CD4-positive, alpha-beta T cell treated with Interleukin-2 at 100 ng/mL for 4 hours (primary cell): ENCODE results near the gene AK5.
"Not testable (repeated sequence)": the region's sequence is repeated elsewhere in the genome, so short reads cannot be mapped to it uniquely, and the experiment has no call there.

ENCODE experiments used
- DNase-seq: peaks from one replicate; pipeline ENCODE4 v3.0.0-alpha.2; 2020; ENCODE audit warnings: low spot score

Gene AK5

GRCh38 chr1:77499466-77499865 is 217.6 kb downstream of the AK5 start:
- no peak for DNase-seq

DNA sequence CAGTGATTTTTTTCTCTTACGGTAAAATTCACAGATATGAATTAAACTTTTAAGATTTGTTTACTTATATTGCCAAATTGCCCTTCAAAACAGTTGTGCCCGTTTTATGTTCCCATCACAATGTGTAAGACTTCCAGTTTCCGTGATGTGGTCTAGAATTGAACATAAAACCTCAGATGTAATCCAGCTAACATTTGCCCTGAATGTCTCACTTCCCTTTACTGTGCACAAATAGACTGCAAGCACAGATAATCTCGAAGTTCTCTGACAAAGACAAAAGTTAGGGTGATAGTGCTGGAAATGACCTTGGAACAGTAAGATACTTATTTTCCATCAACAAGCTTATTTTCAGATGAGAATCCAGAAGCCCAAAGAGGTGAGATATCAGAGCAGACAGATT is 223.2 kb downstream of the AK5 start:
- DNase-seq = no peak

- DNase-seq = no peak
These were observed 225.0 kb downstream of the AK5 start for GRCh38 chr1:77506771-77507170.

DNA sequence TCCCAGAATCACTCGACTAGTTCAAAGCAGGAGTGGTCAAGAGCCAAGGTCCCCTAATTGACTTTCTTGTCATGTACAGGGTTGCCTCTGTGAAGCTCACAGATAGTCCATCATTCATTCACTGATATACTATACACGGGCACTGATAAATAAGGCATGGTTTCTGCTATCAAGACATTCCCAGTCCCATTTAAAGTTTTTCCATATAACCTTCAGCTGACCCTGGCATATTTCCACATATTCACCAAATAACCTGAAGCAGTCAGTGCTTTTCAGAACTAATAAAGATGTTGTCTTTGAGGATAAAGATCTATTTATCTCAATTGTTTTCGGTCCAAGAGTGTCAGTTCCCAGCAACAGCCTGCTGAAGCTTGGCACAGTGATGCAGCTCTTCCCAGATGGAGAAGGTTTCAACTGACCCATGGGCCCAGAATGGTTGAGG is 227.3 kb downstream of the AK5 start:
- no peak for DNase-seq

DNA sequence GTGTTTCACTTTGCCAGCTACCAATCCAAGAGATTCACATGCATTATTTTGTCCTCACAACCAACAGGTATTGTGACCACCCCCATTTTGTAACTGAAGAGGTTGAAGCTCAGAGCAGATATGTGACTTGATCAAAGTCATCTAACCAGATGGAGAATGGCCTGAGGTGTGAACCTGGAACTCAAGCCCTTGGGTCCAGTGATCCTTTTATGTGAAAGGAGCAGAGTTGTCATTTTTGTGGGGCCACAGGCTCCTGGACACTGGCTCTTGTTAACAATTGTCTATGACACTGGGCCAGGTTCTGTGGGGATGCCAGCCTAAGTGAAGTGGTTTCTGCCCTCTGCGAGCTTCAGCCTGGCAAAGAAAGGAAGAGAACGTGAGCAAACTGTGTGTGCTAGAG is 228.1 kb downstream of the AK5 start:
- DNase-seq = no peak

GRCh38 chr1:77511440-77511840 is 229.6 kb downstream of the AK5 start:
- DNase-seq = no peak

- not testable (repeated sequence) for DNase-seq
These were observed 230.8 kb downstream of the AK5 start for GRCh38 chr1:77512650-77513049.

DNA sequence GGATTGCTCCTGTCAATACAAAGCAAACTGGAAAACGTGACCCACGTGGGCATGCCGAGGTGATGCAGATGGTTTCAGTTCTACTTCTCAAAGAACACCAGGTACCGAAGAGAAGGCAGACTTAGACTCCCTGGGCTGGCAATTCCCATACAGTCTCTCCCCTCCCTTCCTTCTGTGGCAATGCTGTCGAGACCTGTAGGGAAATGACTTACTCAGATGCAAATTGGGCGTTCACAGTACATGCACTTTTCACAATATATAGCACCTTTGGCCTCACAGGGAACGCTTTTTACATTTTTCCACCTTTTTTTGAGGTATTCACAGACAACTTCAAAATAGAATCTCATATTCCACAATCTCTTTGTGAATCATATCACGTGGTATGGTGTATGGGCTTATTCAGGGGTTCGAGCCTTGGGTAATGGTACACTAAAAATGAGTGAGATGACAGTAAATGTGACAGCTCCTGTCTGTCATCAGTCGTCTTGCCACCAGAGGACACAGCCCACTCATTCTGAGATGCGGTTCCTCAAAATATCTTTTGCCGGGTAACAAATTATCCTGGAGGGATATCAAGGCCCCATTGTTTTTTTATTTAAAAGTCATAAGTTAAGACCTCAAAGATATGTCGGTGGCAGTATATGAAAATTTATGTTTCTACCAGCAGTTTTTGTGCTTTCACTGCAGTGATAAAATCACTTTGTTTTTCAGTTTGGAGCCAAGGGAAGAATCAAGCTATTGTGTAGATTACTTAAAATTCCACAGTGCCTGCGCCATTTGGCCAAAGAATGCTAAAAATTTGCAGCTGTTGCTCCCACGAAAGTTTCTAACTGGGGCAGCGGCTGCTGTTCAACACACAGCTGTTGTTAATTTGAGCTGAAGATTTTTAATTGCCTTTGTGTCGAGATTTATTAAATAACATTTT is 232.3 kb downstream of the AK5 start:
- DNase-seq = no peak

DNA sequence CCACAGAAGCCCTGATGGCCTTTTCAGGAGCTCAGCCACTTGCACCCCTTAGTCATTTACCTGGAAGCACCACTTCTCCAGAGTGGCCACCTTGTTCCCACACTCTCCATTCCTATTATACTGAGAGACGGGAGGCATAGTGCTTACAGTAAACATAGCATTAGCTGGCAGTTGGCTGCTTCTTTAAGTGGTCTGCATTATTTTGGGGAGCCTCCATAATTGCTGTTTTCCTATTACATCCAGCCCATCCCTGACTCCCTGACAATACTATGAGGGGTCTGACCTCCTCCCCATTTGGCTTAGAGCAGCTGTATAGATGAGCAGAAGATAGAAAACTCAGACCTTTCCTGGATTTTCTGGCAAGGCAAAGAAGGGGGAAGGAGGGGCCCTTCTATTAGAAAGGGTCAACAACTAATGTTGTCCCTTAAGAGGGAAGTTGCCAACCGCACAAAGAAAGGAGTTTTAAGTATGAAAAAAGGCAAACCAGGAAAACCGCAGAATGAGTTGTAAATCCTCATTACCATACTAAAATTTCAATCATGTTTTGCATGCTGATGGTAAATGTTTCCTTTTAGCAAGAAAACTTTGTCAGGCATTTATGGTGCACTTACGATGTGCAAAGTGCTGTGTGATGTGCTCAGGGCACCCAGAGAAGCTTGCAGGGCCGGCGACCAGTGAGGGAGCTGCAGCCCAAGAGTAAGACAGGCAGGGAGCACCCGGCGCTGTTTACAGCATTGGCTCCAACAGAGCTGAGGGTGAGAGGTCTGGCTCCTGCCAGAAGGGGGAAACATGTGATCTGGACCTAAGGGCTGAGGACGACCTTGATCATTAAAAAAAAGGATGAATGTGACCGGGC is 233.3 kb downstream of the AK5 start:
- DNase-seq = no peak

- no peak for DNase-seq
These were observed 234.3 kb downstream of the AK5 start for GRCh38 chr1:77516106-77516505.

DNA sequence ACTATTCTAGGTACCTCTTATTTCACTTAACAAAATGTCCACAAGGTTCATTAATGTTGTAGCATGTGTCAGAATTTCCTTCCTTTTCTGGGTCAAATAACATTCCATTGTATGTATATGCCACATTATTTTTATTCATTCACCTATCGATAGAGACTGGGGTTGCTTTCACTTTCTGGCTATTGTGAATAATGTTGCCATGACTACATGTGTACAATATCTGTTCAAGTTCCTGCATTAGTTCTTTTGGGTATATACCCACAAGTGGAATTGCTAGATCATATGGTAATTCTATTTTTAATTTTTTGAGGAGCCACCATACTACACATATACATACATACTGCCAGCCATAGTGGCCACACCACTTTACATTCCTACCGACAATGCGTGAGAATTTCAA is 242.2 kb downstream of the AK5 start:
- no peak for DNase-seq

DNA sequence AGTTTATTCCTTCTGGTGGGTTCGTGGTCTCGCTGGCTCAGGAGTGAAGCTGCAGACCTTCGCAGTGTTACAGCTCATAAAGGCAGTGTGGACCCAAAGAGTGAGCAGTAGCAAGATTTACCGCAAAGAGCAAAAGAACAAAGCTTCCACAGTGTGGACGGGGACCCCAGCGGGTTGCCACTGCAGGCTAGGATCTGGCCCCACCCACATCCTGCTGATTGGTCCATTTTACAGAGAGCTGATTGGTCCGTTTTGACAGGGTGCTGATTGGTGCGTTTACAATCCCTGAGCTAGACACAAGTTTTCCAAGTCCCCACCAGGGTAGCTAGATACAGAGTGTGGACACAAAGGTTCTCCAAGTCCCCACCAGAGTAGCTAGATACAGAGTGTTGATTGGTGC is 249.3 kb downstream of the AK5 start:
- DNase-seq = not testable (repeated sequence)

- not testable (repeated sequence) for DNase-seq
These were observed 249.9 kb downstream of the AK5 start for GRCh38 chr1:77531596-77532280.

DNA sequence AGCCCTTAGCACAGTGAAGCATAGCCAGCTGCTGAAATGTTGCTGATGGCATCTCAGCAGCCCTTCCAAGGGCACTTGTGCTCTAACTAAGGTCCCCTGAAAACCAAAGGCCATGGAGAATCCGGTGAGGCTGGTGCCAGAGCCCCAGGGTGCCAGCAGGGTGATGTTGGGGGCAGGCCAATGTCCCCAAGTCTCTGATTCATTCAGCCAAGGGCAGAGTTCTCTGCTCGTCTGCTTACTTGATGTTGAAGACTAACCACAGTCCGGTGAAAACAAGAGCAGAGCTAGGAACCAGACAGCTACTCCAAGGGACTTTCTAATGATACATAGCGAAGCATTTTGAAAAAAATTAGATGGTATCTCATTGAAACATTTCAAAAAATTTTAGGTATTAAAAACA is 250.8 kb downstream of the AK5 start:
- no peak for DNase-seq

- peak; percentile 66 for DNase-seq
These were observed 252.0 kb downstream of the AK5 start for GRCh38 chr1:77533660-77534305.

GRCh38 chr1:77534456-77534855 is 252.6 kb downstream of the AK5 start:
- no peak for DNase-seq

GRCh38 chr1:77536813-77537212 is 255.0 kb downstream of the AK5 start:
- no peak for DNase-seq

GRCh38 chr1:77538956-77539518 is 257.2 kb downstream of the AK5 start:
- no peak for DNase-seq

GRCh38 chr1:77539519-77540142 is 257.8 kb downstream of the AK5 start:
- DNase-seq = no peak

- no peak for DNase-seq
These were observed 258.8 kb downstream of the AK5 start for GRCh38 chr1:77540501-77541161.

GRCh38 chr1:77541162-77541545 is 259.3 kb downstream of the AK5 start:
- DNase-seq = no peak
